SW 1271 (cell line): ENCODE results near the gene CSH2.
"Not testable (repeated sequence)": the region's sequence is repeated elsewhere in the genome, so short reads cannot be mapped to it uniquely, and the experiment has no call there.

ENCODE experiments used
- DNase-seq, 2 experiments: peaks; one replicate each; lab custom pipeline; 2025; lab: John Stamatoyannopoulos, UW

CSH2 gene

GRCh38 chr17:63873577-63873976 lies at the start of gene CSH2:
Gene CSH2 (minus strand): TSS chr17:63873677. CDS start chr17:63873614, 63 bp downstream.
- not testable (repeated sequence) for DNase-seq

GRCh38 chr17:63922402-63922801 lies 48.9 kb upstream of the CSH2 start:
- not testable (repeated sequence) for DNase-seq

GRCh38 chr17:63920779-63921178 lies 47.3 kb upstream of the CSH2 start:
- not testable (repeated sequence) for DNase-seq

GRCh38 chr17:63920050-63920449 lies 46.6 kb upstream of the CSH2 start:
- DNase-seq: not testable (repeated sequence)

- DNase-seq: peak in 1 of 2 experiments; percentile 56
These were observed 45.8 kb upstream of the CSH2 start for GRCh38 chr17:63919311-63919723.

GRCh38 chr17:63918789-63919305 lies 45.4 kb upstream of the CSH2 start, which contains the start of gene GH1:
Gene GH1 (minus strand): TSS chr17:63918839. CDS start chr17:63918776, 63 bp downstream.
- not testable (repeated sequence) for DNase-seq

GRCh38 chr17:63918305-63918704 lies 44.8 kb upstream of the CSH2 start:
- DNase-seq: peak in 1 of 2 experiments; percentile 6

GRCh38 chr17:63917646-63918045 lies 44.2 kb upstream of the CSH2 start:
- DNase-seq: no peak

- DNase-seq: not testable (repeated sequence)
These were observed 43.7 kb upstream of the CSH2 start for GRCh38 chr17:63917206-63917605.

GRCh38 chr17:63916566-63917185 lies 43.2 kb upstream of the CSH2 start:
- DNase-seq: no peak

GRCh38 chr17:63915753-63916152 lies 42.3 kb upstream of the CSH2 start:
- DNase-seq: not testable (repeated sequence)

GRCh38 chr17:63914471-63914870 lies 41.0 kb upstream of the CSH2 start:
- no peak for DNase-seq

GRCh38 chr17:63911657-63912100 lies 38.2 kb upstream of the CSH2 start:
- DNase-seq: peak in 1 of 2 experiments; percentile 27

- DNase-seq: no peak
These were observed 37.7 kb upstream of the CSH2 start, which contains the start of gene CSHL1 for GRCh38 chr17:63911041-63911635. Gene CSHL1 (minus strand): TSS chr17:63911258. CDS start chr17:63911196, 62 bp downstream.

GRCh38 chr17:63910096-63910495 lies 36.6 kb upstream of the CSH2 start:
- no peak for DNase-seq

- not testable (repeated sequence) for DNase-seq
These were observed 36.1 kb upstream of the CSH2 start for GRCh38 chr17:63909586-63909985.

GRCh38 chr17:63907161-63907778 lies 33.8 kb upstream of the CSH2 start:
- peak in 1 of 2 experiments; percentile 21 for DNase-seq

GRCh38 chr17:63904796-63905195 lies 31.3 kb upstream of the CSH2 start:
- DNase-seq: not testable (repeated sequence)

GRCh38 chr17:63903787-63904201 lies 30.3 kb upstream of the CSH2 start:
- peak in 1 of 2 experiments; percentile 11 for DNase-seq

- DNase-seq: not testable (repeated sequence)
These were observed 28.5 kb upstream of the CSH2 start for GRCh38 chr17:63901971-63902370.

- DNase-seq: not testable (repeated sequence)
These were observed 25.7 kb upstream of the CSH2 start for GRCh38 chr17:63898899-63899798.
